HepG2 (cell line): ENCODE results near the gene FBXO33. TPM values are rescaled to one million over a fixed set of nuclear protein-coding genes. Genes with fewer than 3 reads are reported as not detected.

Experiments used
- CENPX ChIP-seq: sonication (generic); formaldehyde crosslinking; IDR thresholded peaks from 2 replicates; pipeline ENCODE4 v1.9.0; 2021; ENCODE audit warnings: mild to moderate bottlenecking, missing genetic modification reagents, moderate library complexity
- EP300 ChIP-seq, 3 experiments: sonication (generic) in 1 of 3; formaldehyde crosslinking in 1 of 3; IDR thresholded peaks; 2 replicates each; pipeline versions ENCODE4 v1.5.1 to v1.6.1; 2011 to 2020; ENCODE audit warnings: low read depth in 2 of 3, low read length in 2 of 3, borderline replicate concordance in 1 of 3, improper control_type of control experiment in 1 of 3, mild to moderate bottlenecking in 1 of 3, missing genetic modification reagents in 1 of 3, moderate library complexity in 1 of 3
- ETV5 ChIP-seq: IDR thresholded peaks from 2 replicates; pipeline ENCODE4 v1.6.1; 2018; ENCODE audit warnings: missing biosample characterization, missing genetic modification reagents, inconsistent platforms, borderline replicate concordance
- FOXP1 ChIP-seq, 2 experiments: fragments of 450-650 bp in 1 of 2; IDR thresholded peaks; 2 replicates each; pipeline ENCODE4 v1.6.1; 2017 to 2018; ENCODE audit warnings: antibody characterized with exemption in 1 of 2
- HMGA1 ChIP-seq: sonication (generic); formaldehyde crosslinking; conservative IDR thresholded peaks from 2 replicates; pipeline ENCODE4 v1.4.0; 2020; ENCODE audit warnings: missing genetic modification reagents
- HNRNPK ChIP-seq: fragments of 200-400 bp; formaldehyde crosslinking; IDR thresholded peaks from 2 replicates; pipeline ENCODE4 v1.6.1; 2018; ENCODE audit warnings: low read length, low read depth, moderate library complexity, mild to moderate bottlenecking; ENCODE audit not compliant: poor library complexity, severe bottlenecking
- KDM3A ChIP-seq: IDR thresholded peaks from 2 replicates; pipeline ENCODE4 v1.6.1; 2018; ENCODE audit warnings: low read depth, missing compliant biosample characterization
- KMT2A ChIP-seq: sonication (generic); formaldehyde crosslinking; IDR thresholded peaks from 2 replicates; pipeline ENCODE4 v1.4.0; 2020; ENCODE audit warnings: missing genetic modification reagents
- LBX2 ChIP-seq: sonication (generic); formaldehyde crosslinking; IDR thresholded peaks from 2 replicates; pipeline ENCODE4 v1.5.0; 2020; ENCODE audit warnings: missing genetic modification reagents, mild to moderate bottlenecking, borderline replicate concordance
- MAFG ChIP-seq: sonication (generic); formaldehyde crosslinking; IDR thresholded peaks from 2 replicates; pipeline ENCODE4 v1.5.1; 2020; ENCODE audit warnings: mild to moderate bottlenecking, missing genetic modification reagents
- MTA1 ChIP-seq: sonication (generic); formaldehyde crosslinking; IDR thresholded peaks from 2 replicates; pipeline ENCODE4 v1.4.0; 2020; ENCODE audit warnings: missing genetic modification reagents, mild to moderate bottlenecking, borderline replicate concordance
- NR1H2 ChIP-seq: sonication (generic); formaldehyde crosslinking; IDR thresholded peaks from 2 replicates; pipeline ENCODE4 v1.8.1; 2022; ENCODE audit warnings: low read depth, missing genetic modification reagents, borderline replicate concordance
- RFXAP ChIP-seq: sonication (generic); formaldehyde crosslinking; IDR thresholded peaks from 2 replicates; pipeline ENCODE4 v1.4.0; 2020; ENCODE audit warnings: missing genetic modification reagents, borderline replicate concordance
- TGIF2 ChIP-seq: IDR thresholded peaks from 2 replicates; pipeline ENCODE4 v1.6.1; 2016; ENCODE audit warnings: control low read depth, missing compliant biosample characterization
- U2AF2 ChIP-seq: fragments of 200-400 bp; formaldehyde crosslinking; IDR thresholded peaks from 2 replicates; pipeline ENCODE4 v1.6.1; 2017; ENCODE audit warnings: low read depth, mild to moderate bottlenecking, low read length
- ZFX ChIP-seq: sonication (generic); formaldehyde crosslinking; IDR thresholded peaks from 2 replicates; pipeline ENCODE4 v1.4.0; 2020; ENCODE audit warnings: mild to moderate bottlenecking, low read depth, missing genetic modification reagents, moderate library complexity
- ZNF18 ChIP-seq: sonication (generic); formaldehyde crosslinking; IDR thresholded peaks from 2 replicates; pipeline ENCODE4 v1.8.0; 2022; ENCODE audit warnings: mild to moderate bottlenecking, missing genetic modification reagents; ENCODE audit not compliant: insufficient replicate concordance
- ZNF205 ChIP-seq: IDR thresholded peaks from 2 replicates; pipeline ENCODE4 v1.6.1; 2018; ENCODE audit warnings: missing biosample characterization, missing genetic modification reagents
- ZNF431 ChIP-seq: sonication (generic); formaldehyde crosslinking; IDR thresholded peaks from 2 replicates; pipeline ENCODE4 v1.9.0; 2022; ENCODE audit warnings: missing genetic modification reagents, low read depth, mild to moderate bottlenecking, borderline replicate concordance
- ZNF597 ChIP-seq: sonication (generic); formaldehyde crosslinking; IDR thresholded peaks from 2 replicates; pipeline ENCODE4 v1.5.0; 2020; ENCODE audit warnings: missing genetic modification reagents
- ZNF792 ChIP-seq: IDR thresholded peaks from 2 replicates; pipeline ENCODE4 v1.6.1; 2016
- ZNF83 ChIP-seq: sonication (generic); formaldehyde crosslinking; IDR thresholded peaks from 2 replicates; pipeline ENCODE4 v1.4.0; 2020; ENCODE audit warnings: missing genetic modification reagents, mild to moderate bottlenecking, borderline replicate concordance
- ZUFSP ChIP-seq: sonication (generic); formaldehyde crosslinking; IDR thresholded peaks from 2 replicates; pipeline ENCODE4 v1.9.0; 2021; ENCODE audit warnings: missing genetic modification reagents, mild to moderate bottlenecking, borderline replicate concordance
- polyA plus RNA-seq, 8 experiments: library from polyadenylated mRNA; depleted of rRNA in 3 of 8; stranded (reverse) in 7 of 8; unstranded in 1 of 8; fragments of >200 nt; fragmentation: Illumina TruSeq in 4 of 8; extraction: Trizol in 4 of 8; gene quantifications; 2 replicates each; pipeline versions ENCODE4 v1.2.1 to v1.2.3, GENCODE V29; 2011 to 2016; ENCODE audit warnings: low read depth in 4 of 8, missing spikeins in 1 of 8, mixed read lengths in 1 of 8; ENCODE audit not compliant: insufficient read depth in 1 of 8
- total RNA-seq, 5 experiments: library from RNA; depleted of rRNA; stranded (reverse); fragments of >200 nt; fragmentation: Illumina TruSeq; extraction: Trizol; gene quantifications; 2 replicates each; pipeline ENCODE4 v1.2.3, GENCODE V29; 2016; ENCODE audit warnings: low read depth in 1 of 5

FBXO33 gene
- total and polyA plus RNA-seq, 2 of the 13 experiments (the other 11 are each of a cell fraction or from before 2014, with no cell fraction given): 15.5 to 16.9 TPM

- TF ChIP-seq ZUFSP (CRISPR knock-in tag) (no peak), ZNF83 (peak; percentile 95; the same call in 1 of the 2 replicates), CENPX (CRISPR knock-in tag) (no peak), RFXAP (peak; percentile 82), HNRNPK (peak; percentile 64), ZFX (peak; percentile 26; the same call in 1 of the 2 replicates), EP300 (IDR thresholded peaks at IDR 0.05; ENCODE audit: low read depth in 2 of 2, low read length in 2 of 2) (0 out of 4 replicates have a peak, but pooled peaks of 1 of the 2 experiments have one; percentile 18), EP300 (CRISPR knock-in tag; IDR thresholded peaks at IDR 0.05; ENCODE audit: borderline replicate concordance) (peak; percentile 70), NR1H2 (CRISPR knock-in tag) (no peak; the same call in 1 of the 2 replicates), ETV5 (CRISPR knock-in tag) (peak; percentile 86; the same call in 1 of the 2 replicates), HMGA1 (CRISPR knock-in tag) (no peak), ZNF205 (CRISPR knock-in tag) (peak; percentile 69; the same call in 1 of the 2 replicates), KDM3A (CRISPR knock-in tag) (peak; percentile 42; the same call in 1 of the 2 replicates), ZNF597 (CRISPR knock-in tag) (no peak), TGIF2 (CRISPR knock-in tag) (peak; percentile 7), KMT2A (CRISPR knock-in tag) (peak; percentile 94; the same call in 1 of the 2 replicates), U2AF2 (0 out of 2 replicates have a peak, but pooled peaks have one; percentile 13), MTA1 (CRISPR knock-in tag) (peak; percentile 98), ZNF792 (peak; percentile 70; the same call in 1 of the 2 replicates), FOXP1 (IDR thresholded peaks at IDR 0.05) (no peak), FOXP1 (CRISPR knock-in tag; IDR thresholded peaks at IDR 0.05) (0 out of 2 replicates have a peak, but pooled peaks have one; percentile 40), ZNF431 (CRISPR knock-in tag) (peak; percentile 32; the same call in 1 of the 2 replicates), MAFG (no peak), LBX2 (CRISPR knock-in tag) (peak; percentile 97), ZNF18 (CRISPR knock-in tag) (peak; percentile 54)
Observed at GRCh38 chr14:39432619-39433451, 602 bp upstream of the FBXO33 start (continued).
